ENCODE measurements around the gene TMCC3.

TMCC3 gene

DNA sequence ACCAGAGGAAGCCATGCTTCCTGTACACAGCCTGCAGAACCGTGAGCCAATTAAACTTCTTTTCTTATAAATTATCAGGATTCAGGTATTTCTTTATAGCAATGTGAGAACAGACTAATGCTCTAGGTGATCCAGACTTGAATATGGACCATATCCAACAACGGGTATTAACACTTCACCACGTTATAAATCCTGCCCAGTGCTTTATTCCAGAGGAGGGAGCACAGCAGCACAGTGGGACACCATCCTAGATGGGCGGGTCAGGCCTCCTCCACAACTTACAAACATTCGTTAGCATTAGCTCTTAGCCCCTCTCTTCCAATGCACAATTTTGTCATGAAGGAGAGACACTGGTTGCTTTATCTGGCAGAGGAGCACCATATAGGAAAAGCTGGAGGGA, 66.0 kb downstream of the TMCC3 start:
- Histone ChIP-seq H3K4me3 (ENCODE audit: low read depth, low read length) (no peak overlapping the region), H3K4me1 (ENCODE audit: control insufficient read depth, insufficient read depth, low read length) (peaks cover 4% of the 10 kb centered on the region; the same call in 1 of the 2 replicates), H3K27ac (ENCODE audit: extremely low read depth, low read depth, low read length) (no peak overlapping the region), H3K9me3 (ENCODE audit: control insufficient read depth, insufficient read depth, low read depth, low read length) (no peaks in the 10 kb centered on the region), H3K36me3 (ENCODE audit: control insufficient read depth in 2 of 2, insufficient read depth in 1 of 2, low read length in 2 of 2) (no peaks in the 10 kb centered on the region)
- CTCF ChIA-PET = interaction anchor here (0.7 kb wide), 1 partner anchor 1278 kb away, joined by 3 read pairs; no protein-coding TSS in a partner anchor
- POLR2A ChIA-PET = no interaction called here
- TF ChIP-seq FEZF1 (tag by site-specific recombination; IDR thresholded peaks at IDR 0.05) (no peak), SCRT1 (tag by site-specific recombination; IDR thresholded peaks at IDR 0.05; ENCODE audit: borderline replicate concordance) (no peak), ZNF529 (tag by site-specific recombination; IDR thresholded peaks at IDR 0.05; ENCODE audit: insufficient replicate concordance) (no peak), ZNF221 (tag by site-specific recombination; IDR thresholded peaks at IDR 0.05; ENCODE audit: borderline replicate concordance) (no peak), ZNF449 (tag by site-specific recombination; IDR thresholded peaks at IDR 0.05) (no peak), ZNF768 (tag by site-specific recombination; IDR thresholded peaks at IDR 0.05) (no peak), ZNF48 (tag by site-specific recombination; IDR thresholded peaks at IDR 0.05) (no peak), ZBTB8A (tag by site-specific recombination; IDR thresholded peaks at IDR 0.05) (no peak), SETDB1 (IDR thresholded peaks at IDR 0.05; ENCODE audit: insufficient read length, low read length) (no peak), ZBTB6 (tag by site-specific recombination; IDR thresholded peaks at IDR 0.05) (no peak), GFI1B (tag by site-specific recombination; IDR thresholded peaks at IDR 0.05) (no peak), ZNF792 (tag by site-specific recombination; IDR thresholded peaks at IDR 0.05) (no peak), OVOL3 (tag by site-specific recombination; IDR thresholded peaks at IDR 0.05) (no peak), ZIC2 (tag by site-specific recombination; IDR thresholded peaks at IDR 0.05) (no peak), ZNF624 (tag by site-specific recombination; IDR thresholded peaks at IDR 0.05) (no peak)
- TF ChIP-seq, protein P1, sequence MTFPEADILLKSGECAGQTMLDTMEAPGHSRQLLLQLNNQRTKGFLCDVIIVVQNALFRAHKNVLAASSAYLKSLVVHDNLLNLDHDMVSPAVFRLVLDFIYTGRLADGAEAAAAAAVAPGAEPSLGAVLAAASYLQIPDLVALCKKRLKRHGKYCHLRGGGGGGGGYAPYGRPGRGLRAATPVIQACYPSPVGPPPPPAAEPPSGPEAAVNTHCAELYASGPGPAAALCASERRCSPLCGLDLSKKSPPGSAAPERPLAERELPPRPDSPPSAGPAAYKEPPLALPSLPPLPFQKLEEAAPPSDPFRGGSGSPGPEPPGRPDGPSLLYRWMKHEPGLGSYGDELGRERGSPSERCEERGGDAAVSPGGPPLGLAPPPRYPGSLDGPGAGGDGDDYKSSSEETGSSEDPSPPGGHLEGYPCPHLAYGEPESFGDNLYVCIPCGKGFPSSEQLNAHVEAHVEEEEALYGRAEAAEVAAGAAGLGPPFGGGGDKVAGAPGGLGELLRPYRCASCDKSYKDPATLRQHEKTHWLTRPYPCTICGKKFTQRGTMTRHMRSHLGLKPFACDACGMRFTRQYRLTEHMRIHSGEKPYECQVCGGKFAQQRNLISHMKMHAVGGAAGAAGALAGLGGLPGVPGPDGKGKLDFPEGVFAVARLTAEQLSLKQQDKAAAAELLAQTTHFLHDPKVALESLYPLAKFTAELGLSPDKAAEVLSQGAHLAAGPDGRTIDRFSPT (tag by site-specific recombination; IDR thresholded peaks at IDR 0.05) = no peak

DNA sequence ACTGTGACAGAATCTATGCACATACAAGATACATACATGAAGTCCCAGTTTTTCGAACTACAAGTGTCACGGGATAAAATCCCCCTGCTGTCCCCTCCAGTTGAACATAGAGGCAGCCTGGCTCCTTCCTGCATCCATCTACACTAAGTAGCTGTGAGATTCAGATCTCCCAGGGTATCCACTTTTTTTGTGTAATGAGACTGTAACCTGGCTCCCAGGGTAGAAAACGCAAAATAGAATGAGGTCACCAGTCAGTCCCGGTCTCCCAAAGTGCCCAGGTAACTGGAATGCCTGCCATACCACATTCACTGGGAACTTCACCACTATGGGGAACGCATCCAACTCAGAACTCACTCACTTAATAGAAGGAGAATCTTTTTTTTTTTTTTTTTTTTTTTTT, 67.8 kb downstream of the TMCC3 start:
- Histone ChIP-seq H3K9me3 (ENCODE audit: control insufficient read depth, insufficient read depth, low read depth, low read length) (no peaks in the 10 kb centered on the region), H3K36me3 (ENCODE audit: control insufficient read depth in 2 of 2, insufficient read depth in 1 of 2, low read length in 2 of 2) (no peaks in the 10 kb centered on the region), H3K27ac (ENCODE audit: extremely low read depth, low read depth, low read length) (no peak overlapping the region), H3K4me3 (ENCODE audit: low read depth, low read length) (no peak overlapping the region), H3K4me1 (ENCODE audit: control insufficient read depth, insufficient read depth, low read length) (peaks cover 4% of the 10 kb centered on the region; the same call in 1 of the 2 replicates)
- ChIA-PET CTCF (interaction anchor here (0.6 kb wide), 1 partner anchor 171 kb away, joined by 3 read pairs; no protein-coding TSS in a partner anchor), POLR2A (no interaction called here)
- TF ChIP-seq EGR2 (tag by site-specific recombination; IDR thresholded peaks at IDR 0.05; ENCODE audit: low read depth) = no peak
- TF ChIP-seq PRDM1 (tag by site-specific recombination; IDR thresholded peaks at IDR 0.05) = no peak
- no peak for TF ChIP-seq ZNF416 (tag by site-specific recombination; IDR thresholded peaks at IDR 0.05)
